Gastroesophageal sphincter (tissue), 3 donors: ENCODE data around the gene ANO7.

Experiments
- CTCF ChIP-seq, 4 experiments: fragments of 200-600 bp in 2 of 4; fragments of 450-650 bp in 2 of 4; sonication (generic) in 1 of 4; IDR thresholded peaks; one replicate each; pipeline ENCODE4 v1.5.1; 2017 to 2019; ENCODE audit warnings: antibody characterized with exemption in 4 of 4, mild to moderate bottlenecking in 2 of 4, moderate library complexity in 2 of 4
- POLR2A ChIP-seq, 2 donors: fragments of 450-650 bp; IDR thresholded peaks; one replicate each; pipeline ENCODE4 v1.6.1; 2017; ENCODE audit warnings: antibody characterized with exemption in 2 of 2, mild to moderate bottlenecking in 2 of 2, moderate library complexity in 1 of 2

GRCh38 chr2:241156971-241157441 is 31.5 kb upstream of the ANO7 start:
- no peak for TF ChIP-seq POLR2A (IDR thresholded peaks at IDR 0.05)
- no peak for TF ChIP-seq CTCF (IDR thresholded peaks at IDR 0.05)
